PC-3 (cell line): Measurements from ENCODE around the gene ZFPM1. TPM values are rescaled to one million over a fixed set of nuclear protein-coding genes. Genes with fewer than 3 reads are reported as not detected.

Experiments used
- ATAC-seq: fragments of 200-7000 bp; cut with Tn5 transposase; 2 replicates; pipeline ENCODE4 v1.9.1; 2020; ENCODE audit warnings: mild to moderate bottlenecking, moderate library complexity
- BruUV-seq: library from RNA; stranded (reverse); fragments of 400-500 nt; replicated peaks from 2 replicates; lab custom pipeline; 2021; lab: Mats Ljungman, UMichigan
- CTCF ChIA-PET: fragments of 300-600 bp; sonication (Branson Sonifier 250); formaldehyde crosslinking; loops from one replicate; lab custom pipeline; 2022; ENCODE audit warnings: antibody characterized with exemption; lab: Charles Lee
- POLR2A ChIA-PET: fragments of 300-600 bp; sonication (Branson Sonifier 250); formaldehyde crosslinking; loops from one replicate; lab custom pipeline; 2022; ENCODE audit warnings: antibody characterized with exemption; ENCODE audit not compliant: unreplicated experiment; lab: Charles Lee
- DNase-seq: peaks from one replicate; pipeline ENCODE4 v3.0.0-alpha.2; 2015
- H2AFZ ChIP-seq: fragments of 300-600 bp; sonication (generic); 2 replicates; pipeline ENCODE4 v1.6.0; 2016; ENCODE audit warnings: antibody characterized with exemption, low read length
- H3F3A ChIP-seq: fragments of 300-600 bp; sonication (generic); one replicate; pipeline ENCODE4 v1.6.0; 2017; ENCODE audit warnings: antibody characterized with exemption, low read length, control low read depth, mild to moderate bottlenecking; ENCODE audit not compliant: unreplicated experiment
- H3K27ac ChIP-seq: fragments of 300-600 bp; sonication (generic); 2 replicates; pipeline ENCODE4 v1.5.1; 2016; ENCODE audit warnings: mild to moderate bottlenecking, low read length
- H3K27me3 ChIP-seq: fragments of 300-600 bp; sonication (generic); 2 replicates; pipeline ENCODE4 v1.6.1; 2016; ENCODE audit warnings: low read length, mixed read lengths
- H3K36me3 ChIP-seq: fragments of 300-600 bp; sonication (generic); 2 replicates; pipeline ENCODE4 v1.6.1; 2016; ENCODE audit warnings: low read depth, mixed run types, low read length, mixed read lengths
- H3K4me1 ChIP-seq: fragments of 300-600 bp; sonication (generic); 2 replicates; pipeline ENCODE4 v1.5.1; 2016; ENCODE audit warnings: low read length; ENCODE audit not compliant: insufficient read depth
- H3K4me2 ChIP-seq: fragments of 300-600 bp; sonication (generic); 2 replicates; pipeline ENCODE4 v1.6.0; 2016; ENCODE audit warnings: low read length
- H3K4me3 ChIP-seq: fragments of 300-600 bp; sonication (generic); 2 replicates; pipeline ENCODE4 v1.5.1; 2016; ENCODE audit warnings: mild to moderate bottlenecking, low read length, mixed read lengths
- H3K79me2 ChIP-seq: fragments of 300-600 bp; sonication (generic); 2 replicates; pipeline ENCODE4 v1.6.1; 2017; ENCODE audit warnings: low read length, mixed read lengths
- H3K9ac ChIP-seq: fragments of 300-600 bp; sonication (generic); 2 replicates; pipeline ENCODE4 v1.6.0; 2016; ENCODE audit warnings: mild to moderate bottlenecking, low read length
- H3K9me2 ChIP-seq: fragments of 300-600 bp; sonication (generic); replicated peaks from 2 replicates; pipeline ENCODE4 v1.6.1; 2016; ENCODE audit warnings: mixed run types, low read length, mixed read lengths
- H3K9me3 ChIP-seq: fragments of 300-600 bp; sonication (generic); 2 replicates; pipeline ENCODE4 v1.6.1; 2016; ENCODE audit warnings: low read length, mixed read lengths
- H4K20me1 ChIP-seq: fragments of 300-600 bp; sonication (generic); 2 replicates; pipeline ENCODE4 v1.6.1; 2016; ENCODE audit warnings: low read length, mixed read lengths
- CTCF ChIP-seq: fragments of 300-600 bp; sonication (generic); conservative IDR thresholded peaks from 2 replicates; pipeline ENCODE4 v1.5.1; 2017; ENCODE audit warnings: antibody characterized with exemption, low read depth, mild to moderate bottlenecking, low read length
- EZH2 ChIP-seq: fragments of 300-600 bp; sonication (generic); IDR thresholded peaks from one replicate; pipeline ENCODE4 v1.6.1; 2017; ENCODE audit warnings: antibody characterized with exemption, mild to moderate bottlenecking, low read length; ENCODE audit not compliant: unreplicated experiment
- EZH2phosphoT487 ChIP-seq: fragments of 300-600 bp; sonication (generic); IDR thresholded peaks from 2 replicates; pipeline ENCODE4 v1.6.1; 2018; ENCODE audit warnings: mild to moderate bottlenecking, antibody characterized with exemption, low read length, borderline replicate concordance
- intact Hi-C: fragments of 100-400 bp; cut with micrococcal nuclease; formaldehyde crosslinking; loops from 2 replicates; pipeline ENCODE4 v1.9.0; 2023
- total RNA-seq: library from RNA; depleted of rRNA; stranded (reverse); fragments of >200 nt; gene quantifications from 2 replicates; pipeline ENCODE4 v1.2.3, GENCODE V29; 2014

The ZFPM1 gene
- total RNA-seq, 1 experiment from 2014 or later: 4.6 TPM

GRCh38 chr16:88406096-88407041 lies 46.7 kb upstream of the ZFPM1 start:
- Histone ChIP-seq H3K9me3 (no peaks in the 10 kb centered on the region), H3K36me3 (no peaks in the 10 kb centered on the region), H3K9ac (no peak overlapping the region), H4K20me1 (no peaks in the 10 kb centered on the region), H3K27ac (no peak overlapping the region), H3K4me3 (no peak overlapping the region), H3F3A (no peaks in the 10 kb centered on the region), H3K9me2 (no peaks in the 10 kb centered on the region), H2AFZ (no peak overlapping the region), H3K4me1 (no peaks in the 10 kb centered on the region), H3K27me3 (no peaks in the 10 kb centered on the region), H3K79me2 (no peaks in the 10 kb centered on the region), H3K4me2 (no peak overlapping the region)
- no peak for TF ChIP-seq EZH2phosphoT487
- TF ChIP-seq EZH2: no peak
- TF ChIP-seq CTCF: no peak
- intact Hi-C loops: no loop called here
- DNase-seq: no peak
- ChIA-PET POLR2A (no interaction called here), CTCF (no interaction called here)
- no TSS peak for BruUV-seq
- no peak for ATAC-seq

GRCh38 chr16:88407042-88407420 lies 46.0 kb upstream of the ZFPM1 start:
- no peak for DNase-seq
- Histone ChIP-seq H3K79me2 (no peaks in the 10 kb centered on the region), H3K36me3 (no peaks in the 10 kb centered on the region), H3K4me2 (no peak overlapping the region), H2AFZ (no peak overlapping the region), H3F3A (no peaks in the 10 kb centered on the region), H3K4me1 (no peaks in the 10 kb centered on the region), H3K9me3 (no peaks in the 10 kb centered on the region), H3K9me2 (no peaks in the 10 kb centered on the region), H3K27me3 (no peaks in the 10 kb centered on the region), H4K20me1 (no peaks in the 10 kb centered on the region), H3K9ac (no peak overlapping the region), H3K27ac (no peak overlapping the region), H3K4me3 (no peak overlapping the region)
- TF ChIP-seq EZH2phosphoT487: no peak
- TF ChIP-seq EZH2: no peak
- BruUV-seq: no TSS peak
- intact Hi-C loops: no loop called here
- ChIA-PET POLR2A (no interaction called here), CTCF (no interaction called here)
- no peak for ATAC-seq

- intact Hi-C loops: no loop called here
- ChIA-PET CTCF (no interaction called here), POLR2A (no interaction called here)
- no peak overlapping the region for H3K27ac ChIP-seq
- H3F3A ChIP-seq: no peaks in the 10 kb centered on the region
- DNase-seq: no peak
- H4K20me1 ChIP-seq: no peaks in the 10 kb centered on the region
- H3K4me3 ChIP-seq: no peak overlapping the region
- TF ChIP-seq CTCF (no peak), EZH2phosphoT487 (no peak), EZH2 (no peak)
- H3K36me3 ChIP-seq: no peaks in the 10 kb centered on the region
- BruUV-seq: no TSS peak
- no peaks in the 10 kb centered on the region for H3K9me2 ChIP-seq
- H3K27me3 ChIP-seq: no peaks in the 10 kb centered on the region
- no peaks in the 10 kb centered on the region for H3K79me2 ChIP-seq
- H2AFZ ChIP-seq: no peak overlapping the region
- no peaks in the 10 kb centered on the region for H3K4me1 ChIP-seq
- no peak overlapping the region for H3K4me2 ChIP-seq
- no peak for ATAC-seq
- no peaks in the 10 kb centered on the region for H3K9me3 ChIP-seq
- H3K9ac ChIP-seq: no peak overlapping the region
These were observed 45.3 kb upstream of the ZFPM1 start for GRCh38 chr16:88407807-88408206.
